A673 (cell line): Measurements from ENCODE around the gene TPK1.

Experiments used
- EZH2 ChIP-seq: fragments of 200-600 bp; sonication (generic); IDR thresholded peaks from 2 replicates; pipeline ENCODE4 v1.6.1; 2017; ENCODE audit warnings: borderline replicate concordance, low read depth, mild to moderate bottlenecking, mixed read lengths, antibody characterized with exemption, low read length; ENCODE audit not compliant: poor library complexity, severe bottlenecking
- TF ChIP-seq, protein P1 (sequence below): fragments of 300-800, 200-600 bp; sonication (generic); conservative IDR thresholded peaks from 2 replicates; pipeline ENCODE4 v1.5.1; 2017; ENCODE audit warnings: low read depth, mild to moderate bottlenecking, antibody characterized with exemption, low read length, moderate library complexity, mixed read lengths

DNA sequence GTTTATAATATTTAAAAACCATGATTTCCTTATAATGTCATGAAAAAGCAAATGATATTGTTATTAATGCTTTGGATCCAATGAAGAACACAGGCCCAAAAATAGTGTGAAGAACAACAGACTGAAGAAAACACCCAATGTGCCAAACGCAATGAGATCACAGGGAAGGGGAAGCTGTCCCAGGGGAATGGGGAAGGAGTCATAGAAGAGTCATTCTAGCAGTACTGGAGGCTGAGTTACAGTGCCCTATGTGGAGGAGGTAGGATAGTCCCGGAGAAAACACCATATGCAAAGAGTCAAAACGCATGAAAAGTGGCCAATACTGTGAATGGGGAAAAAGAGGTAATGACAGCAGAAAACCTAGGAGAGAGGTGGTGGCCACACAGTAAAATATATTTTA, 50.9 kb downstream of the TPK1 start:
- TF ChIP-seq, protein P1, sequence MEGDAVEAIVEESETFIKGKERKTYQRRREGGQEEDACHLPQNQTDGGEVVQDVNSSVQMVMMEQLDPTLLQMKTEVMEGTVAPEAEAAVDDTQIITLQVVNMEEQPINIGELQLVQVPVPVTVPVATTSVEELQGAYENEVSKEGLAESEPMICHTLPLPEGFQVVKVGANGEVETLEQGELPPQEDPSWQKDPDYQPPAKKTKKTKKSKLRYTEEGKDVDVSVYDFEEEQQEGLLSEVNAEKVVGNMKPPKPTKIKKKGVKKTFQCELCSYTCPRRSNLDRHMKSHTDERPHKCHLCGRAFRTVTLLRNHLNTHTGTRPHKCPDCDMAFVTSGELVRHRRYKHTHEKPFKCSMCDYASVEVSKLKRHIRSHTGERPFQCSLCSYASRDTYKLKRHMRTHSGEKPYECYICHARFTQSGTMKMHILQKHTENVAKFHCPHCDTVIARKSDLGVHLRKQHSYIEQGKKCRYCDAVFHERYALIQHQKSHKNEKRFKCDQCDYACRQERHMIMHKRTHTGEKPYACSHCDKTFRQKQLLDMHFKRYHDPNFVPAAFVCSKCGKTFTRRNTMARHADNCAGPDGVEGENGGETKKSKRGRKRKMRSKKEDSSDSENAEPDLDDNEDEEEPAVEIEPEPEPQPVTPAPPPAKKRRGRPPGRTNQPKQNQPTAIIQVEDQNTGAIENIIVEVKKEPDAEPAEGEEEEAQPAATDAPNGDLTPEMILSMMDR, result no peak
- TF ChIP-seq EZH2, result no peak
